Raji (cell line): Measurements from ENCODE around the gene NSUN3.
A peak's percentile ranks its signal among the peaks of the same experiment; 100 is the strongest.

Experiments used
- POLR2A ChIP-seq: IDR thresholded peaks from 2 replicates; pipeline ENCODE4 v1.6.1; 2011; ENCODE audit warnings: low read depth, low read length, control low read depth; ENCODE audit not compliant: insufficient read depth

Gene NSUN3

DNA sequence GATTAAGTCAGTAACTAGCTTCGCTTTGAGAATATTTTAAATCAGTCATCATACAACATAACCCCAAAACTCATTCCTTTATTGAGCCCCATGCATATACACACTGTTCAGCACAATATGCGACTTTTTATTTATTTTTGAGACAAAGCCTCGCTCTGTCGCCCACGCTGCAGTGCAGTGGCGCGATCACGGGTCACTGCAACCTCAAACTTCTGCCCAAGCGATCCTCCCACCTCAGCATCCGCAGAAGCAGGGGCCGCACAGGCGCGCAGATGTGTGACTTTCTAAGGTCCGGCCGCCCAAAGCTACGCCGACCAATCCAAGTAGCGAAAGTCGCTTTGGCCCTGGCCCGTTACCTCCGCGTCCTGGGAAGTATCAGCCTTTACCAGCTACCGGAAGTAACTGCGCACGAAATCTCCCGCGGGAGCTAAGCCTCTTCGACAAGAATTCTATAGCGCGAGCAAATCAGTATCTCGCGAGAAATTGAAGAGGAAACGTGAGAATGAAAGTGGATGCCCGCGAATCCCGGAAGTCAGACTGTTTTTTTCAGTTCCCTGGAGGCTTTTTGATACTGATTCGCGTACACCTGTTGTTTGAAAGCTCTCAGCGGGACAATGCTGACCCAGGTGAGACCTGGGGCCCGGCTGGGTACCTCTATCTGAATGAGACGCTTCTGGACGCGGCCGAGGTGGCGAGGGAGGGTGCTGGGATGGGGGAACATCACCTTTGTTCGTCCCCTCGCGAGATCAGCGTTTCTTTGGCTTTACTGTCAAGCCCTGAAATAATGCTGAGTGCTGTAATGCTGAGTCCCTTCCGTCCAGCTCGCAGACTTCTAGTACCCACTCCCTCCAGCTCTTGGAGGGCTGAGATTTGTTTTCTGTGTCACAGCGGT is at the start of gene NSUN3, which contains the start of gene DHFR2:
TSS of gene NSUN3 (plus strand) at position 549 of the 892 bp plus-strand sequence. CDS start at position 615, 66 bp downstream.
TSS of gene DHFR2 (minus strand) at position 404 of the 892 bp plus-strand sequence. CDS start 1,405 bp downstream, outside the sequence.
- peak; percentile 90 for TF ChIP-seq POLR2A

DNA sequence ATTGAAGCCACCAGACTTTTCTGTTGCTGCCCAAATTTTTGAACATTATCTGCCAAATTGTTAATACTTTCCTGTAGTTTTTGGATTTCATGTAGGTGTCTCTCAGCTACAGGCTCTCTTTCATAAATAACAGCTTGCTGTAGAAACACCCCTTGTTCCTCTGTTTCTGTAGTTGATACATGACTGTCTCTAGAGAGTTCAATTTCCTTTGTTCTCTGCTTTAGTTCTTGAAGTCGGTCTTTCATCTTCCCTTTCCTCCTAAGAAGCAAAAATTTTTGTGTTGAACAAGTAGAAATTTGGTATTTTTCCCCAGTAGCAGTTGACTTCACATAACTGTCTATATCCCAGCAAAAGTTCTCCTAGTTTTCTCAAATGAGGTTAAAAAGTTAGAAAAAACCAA is 47.8 kb upstream of the NSUN3 start:
- TF ChIP-seq POLR2A: no peak

DNA sequence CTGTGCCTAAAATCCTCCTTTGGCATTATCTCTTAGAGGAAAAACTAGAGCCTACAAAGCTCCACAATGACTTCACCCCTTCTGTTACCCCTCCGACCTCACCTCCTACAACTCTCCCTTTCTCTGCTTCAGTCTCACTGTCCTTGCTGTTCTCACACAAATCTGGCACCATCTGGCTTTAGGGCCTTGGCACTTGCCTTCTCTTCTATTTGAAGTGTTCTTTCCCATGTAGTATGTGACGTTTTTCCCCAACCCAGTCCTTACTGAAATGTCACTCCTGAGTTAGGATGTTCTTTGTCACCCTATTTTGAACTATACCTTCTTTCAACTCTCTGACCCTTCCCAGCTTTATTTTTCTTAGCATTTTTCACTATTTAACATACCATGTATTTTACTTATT is 43.2 kb upstream of the NSUN3 start:
- no peak for TF ChIP-seq POLR2A

DNA sequence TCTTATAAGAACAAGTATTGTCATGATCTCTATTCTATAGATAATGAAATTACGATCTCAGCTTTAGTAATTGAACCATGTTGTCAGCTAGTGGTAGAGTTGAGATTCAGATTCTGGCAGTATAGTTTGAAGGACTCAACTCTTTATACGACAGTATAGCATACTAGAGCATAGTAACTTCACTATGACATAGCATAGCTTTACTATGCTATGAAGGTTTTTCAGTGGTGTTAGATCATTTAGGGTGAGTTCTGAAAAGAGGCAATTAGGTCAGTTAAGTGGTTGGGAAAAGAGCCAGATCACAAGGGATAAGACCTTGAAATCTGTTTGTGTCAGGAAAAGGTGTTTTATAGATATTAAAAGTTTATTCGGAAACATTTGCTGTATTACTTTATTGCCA is 42.6 kb upstream of the NSUN3 start:
- TF ChIP-seq POLR2A: no peak

DNA sequence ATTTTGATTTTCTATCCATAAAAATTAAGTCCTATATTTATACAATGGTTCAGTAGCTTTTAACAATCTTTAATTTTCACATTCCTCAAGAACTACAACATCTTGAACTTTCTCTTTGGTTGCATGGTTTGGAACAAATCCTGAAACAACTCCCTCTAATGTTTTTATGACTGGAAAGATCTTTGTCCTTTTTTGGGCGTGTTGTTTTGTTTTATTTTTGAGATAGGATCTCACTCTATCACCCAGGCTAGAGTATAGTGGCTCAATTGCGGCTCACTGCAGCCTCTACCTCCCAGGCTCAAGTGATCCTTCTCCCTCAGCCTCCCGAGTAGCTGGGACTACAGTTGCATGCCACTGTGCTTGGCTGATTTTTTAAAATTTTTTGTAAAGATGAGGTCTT is 38.5 kb upstream of the NSUN3 start:
- TF ChIP-seq POLR2A: no peak

DNA sequence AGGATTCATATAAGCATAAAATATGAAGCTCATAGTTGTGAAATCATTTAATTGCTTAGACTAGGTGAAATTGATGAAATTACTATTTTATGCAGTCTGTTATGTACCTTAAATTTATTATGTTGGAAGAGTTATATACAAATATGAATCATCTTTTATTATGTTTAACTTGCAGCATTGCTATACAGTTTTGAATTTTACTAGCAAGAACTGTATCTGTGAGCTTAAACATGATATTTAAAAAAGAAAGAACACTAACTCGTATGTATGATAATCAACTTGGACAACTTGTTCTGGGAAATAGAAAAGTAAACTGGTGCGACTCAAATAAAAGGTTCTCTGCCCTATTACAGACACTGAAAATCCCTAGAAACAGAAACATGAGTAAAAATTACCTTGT is 36.2 kb upstream of the NSUN3 start:
- no peak for TF ChIP-seq POLR2A

DNA sequence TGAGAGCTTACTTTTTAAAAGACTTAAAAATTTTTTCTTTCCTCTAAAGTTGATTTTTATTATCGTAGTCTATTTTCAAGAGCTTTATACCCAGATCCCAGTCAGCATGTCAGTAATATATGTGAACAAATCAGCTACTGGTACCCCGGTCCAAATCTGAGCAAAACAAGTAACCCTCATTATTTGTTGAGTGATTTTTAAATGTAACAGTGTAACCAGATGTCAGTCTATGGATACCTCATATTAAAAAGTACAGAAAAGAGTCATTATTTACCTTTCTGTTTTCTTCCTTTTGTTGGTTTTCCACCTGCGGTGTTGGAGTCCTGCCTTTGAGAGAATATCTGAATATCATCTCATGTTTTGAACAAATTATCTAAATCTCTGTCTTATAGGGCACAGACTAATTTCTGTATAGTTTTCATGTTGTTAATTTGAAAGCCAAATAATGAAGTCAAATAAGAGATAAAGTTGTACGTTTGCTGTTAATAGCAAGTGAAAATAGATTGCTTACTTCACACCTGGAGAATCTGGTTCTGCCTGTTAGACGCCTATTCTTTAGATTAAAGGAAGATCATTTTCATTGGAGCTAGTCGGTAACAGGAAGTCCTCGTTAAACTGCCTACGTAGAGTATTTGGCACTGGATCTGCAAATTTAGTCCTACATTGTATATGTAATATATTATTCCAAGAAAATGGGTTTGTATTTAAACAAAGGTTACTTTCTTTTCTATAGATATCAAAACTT is 34.6 kb upstream of the NSUN3 start, which contains the start of gene STX19:
TSS of gene STX19 (minus strand) at position 505 of the 745 bp plus-strand sequence. CDS start 13,328 bp downstream, outside the sequence.
- TF ChIP-seq POLR2A: no peak

DNA sequence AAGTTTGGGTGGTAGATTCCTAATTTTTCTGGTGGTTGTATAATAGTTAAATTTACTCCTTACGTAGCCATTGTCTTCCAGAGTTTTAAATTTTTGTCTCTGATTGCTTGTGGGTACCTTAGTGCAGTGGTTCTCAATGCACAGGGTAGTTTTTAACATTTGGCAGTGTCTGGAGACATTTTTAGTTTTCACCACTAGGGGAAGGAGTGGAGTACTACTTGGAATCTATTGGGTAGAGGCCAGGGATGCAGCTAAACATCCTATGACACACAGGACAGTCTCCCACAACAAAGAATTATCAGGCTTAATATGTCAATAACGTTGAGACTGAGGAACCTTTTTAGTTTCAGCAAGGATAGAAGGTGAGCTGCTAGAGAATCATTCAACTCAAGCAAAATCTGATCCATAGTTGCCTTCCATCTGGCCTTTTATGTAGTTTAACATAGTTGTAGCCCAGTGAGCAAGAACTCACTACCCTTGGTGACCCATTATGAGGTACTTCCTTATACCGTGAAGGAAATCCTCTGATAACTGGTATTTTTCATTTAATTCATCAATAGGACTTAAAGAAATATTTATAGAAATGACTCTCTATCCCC is 25.9 kb upstream of the NSUN3 start:
- TF ChIP-seq POLR2A: no peak

DNA sequence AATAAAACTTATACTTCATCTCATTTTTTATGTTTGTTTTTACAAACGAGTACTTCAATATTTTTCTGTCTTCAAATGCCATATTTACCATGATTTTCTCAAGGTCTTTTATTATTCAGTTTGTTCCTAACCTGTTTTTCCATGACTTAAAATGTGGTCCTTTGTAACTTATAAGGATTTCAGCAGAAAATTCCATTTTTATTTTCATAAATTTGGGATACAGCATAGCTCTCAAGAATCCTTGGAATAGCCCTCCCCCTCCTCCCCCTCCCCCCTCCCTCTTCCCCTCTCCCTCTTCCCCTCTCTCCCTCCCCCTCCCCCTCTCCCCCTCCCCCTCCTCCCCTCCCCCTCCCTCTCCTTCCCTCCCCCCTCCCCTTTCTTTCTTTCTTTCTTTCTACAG is 19.6 kb upstream of the NSUN3 start:
- TF ChIP-seq POLR2A: no peak

DNA sequence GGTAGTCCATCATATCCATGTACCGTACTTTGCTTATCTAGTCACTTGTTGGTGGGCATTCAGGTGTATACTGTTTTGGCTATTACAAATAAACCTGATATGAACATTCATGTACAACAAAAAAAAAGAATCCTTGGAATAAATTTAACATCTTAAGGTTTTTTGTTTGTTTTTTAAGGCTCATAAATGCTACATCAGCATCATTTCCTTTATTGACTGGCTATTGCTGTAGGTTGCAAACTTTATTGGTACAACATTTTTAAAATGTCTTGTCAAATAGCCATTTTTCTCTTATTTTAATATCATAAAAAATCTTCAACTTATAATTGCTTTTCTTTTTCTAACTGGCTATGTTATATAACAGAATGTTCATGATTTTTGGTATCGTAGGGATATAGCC is 16.3 kb upstream of the NSUN3 start:
- TF ChIP-seq POLR2A: no peak

DNA sequence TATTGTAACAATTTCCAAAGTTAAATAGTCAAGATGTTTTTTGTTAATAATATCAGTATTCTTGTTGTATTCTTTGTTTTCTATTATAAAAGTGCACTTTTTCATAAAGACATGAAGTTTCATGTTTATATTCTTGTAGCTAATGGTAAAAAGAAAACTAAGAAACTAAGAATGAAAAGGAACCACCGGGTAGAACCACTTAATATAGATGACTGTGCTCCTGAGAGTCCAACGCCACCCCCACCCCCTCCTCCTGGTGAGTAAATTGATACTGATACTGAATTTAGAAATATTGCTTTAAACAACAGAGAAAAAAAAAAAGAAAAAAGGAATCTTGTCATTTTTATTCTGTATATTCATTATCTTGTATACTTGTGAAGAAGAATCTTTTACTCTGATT is 13.6 kb upstream of the NSUN3 start:
- TF ChIP-seq POLR2A: no peak

DNA sequence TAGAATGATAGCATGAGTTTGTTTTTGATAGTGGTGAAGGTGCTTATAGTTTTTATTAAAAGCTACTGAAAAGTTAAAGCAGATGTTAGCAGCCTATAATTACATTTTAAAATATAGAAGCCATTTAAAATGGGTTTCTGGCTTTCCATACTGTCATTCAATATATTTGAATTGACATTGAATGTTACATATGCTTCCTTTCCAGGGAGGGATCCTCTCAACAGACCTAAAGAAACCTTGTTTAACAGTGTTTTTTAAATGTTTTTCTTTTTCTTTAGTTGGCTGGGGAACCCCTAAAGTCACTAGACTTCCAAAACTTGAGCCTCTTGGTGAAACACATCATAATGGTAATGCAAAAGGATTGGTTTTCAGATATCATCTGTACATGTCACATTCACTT is 12.3 kb upstream of the NSUN3 start:
- TF ChIP-seq POLR2A: no peak

DNA sequence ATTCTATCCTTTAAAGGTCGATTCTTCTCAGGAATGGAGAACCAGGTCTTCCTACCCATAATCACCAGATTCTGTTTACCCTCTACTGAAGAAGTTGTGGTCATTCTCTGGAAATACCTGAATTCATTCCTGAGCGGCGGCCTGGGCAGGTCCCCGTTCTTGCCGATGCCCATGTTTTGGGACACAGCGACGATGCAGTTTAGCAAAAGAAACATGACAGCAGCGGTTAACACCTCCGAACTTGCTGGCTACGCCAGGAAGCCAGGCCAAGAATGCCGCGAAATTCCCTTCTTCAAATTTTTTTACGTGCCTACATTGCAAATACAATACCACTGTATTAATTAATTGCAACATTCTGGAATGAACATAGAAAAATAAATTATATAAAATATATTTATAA is 1.6 kb upstream of the NSUN3 start:
- TF ChIP-seq POLR2A: no peak

DNA sequence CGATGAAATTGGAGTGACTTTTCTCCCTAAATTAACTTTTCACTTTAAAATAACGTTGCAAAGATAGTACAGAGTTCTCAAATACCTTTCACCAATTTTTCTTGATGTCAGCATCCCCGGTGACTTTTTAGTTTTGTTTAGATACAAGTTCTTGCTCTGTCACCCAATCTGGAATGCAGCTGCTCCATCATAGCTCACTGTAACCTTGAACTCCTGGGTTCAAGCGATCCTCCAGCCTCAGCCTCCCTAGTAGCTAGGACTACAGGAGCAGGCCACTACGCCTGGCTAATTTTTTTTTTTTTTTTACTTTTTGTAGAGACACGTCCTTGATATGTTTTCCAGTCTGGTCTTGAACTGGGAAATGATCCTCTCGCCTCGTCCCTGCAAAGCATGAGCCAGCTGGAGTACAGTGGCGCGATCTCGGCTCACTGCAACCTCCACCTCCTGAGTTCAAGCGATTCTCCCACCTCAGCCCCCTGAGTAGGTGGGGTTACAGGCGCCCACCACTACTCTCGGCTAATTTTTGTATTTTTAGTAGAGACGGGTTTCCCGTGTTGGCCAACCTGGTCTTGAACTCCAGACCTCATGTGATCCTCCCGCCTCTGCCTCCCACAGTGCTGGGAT is 747 bp downstream of the NSUN3 start:
- no peak for TF ChIP-seq POLR2A

DNA sequence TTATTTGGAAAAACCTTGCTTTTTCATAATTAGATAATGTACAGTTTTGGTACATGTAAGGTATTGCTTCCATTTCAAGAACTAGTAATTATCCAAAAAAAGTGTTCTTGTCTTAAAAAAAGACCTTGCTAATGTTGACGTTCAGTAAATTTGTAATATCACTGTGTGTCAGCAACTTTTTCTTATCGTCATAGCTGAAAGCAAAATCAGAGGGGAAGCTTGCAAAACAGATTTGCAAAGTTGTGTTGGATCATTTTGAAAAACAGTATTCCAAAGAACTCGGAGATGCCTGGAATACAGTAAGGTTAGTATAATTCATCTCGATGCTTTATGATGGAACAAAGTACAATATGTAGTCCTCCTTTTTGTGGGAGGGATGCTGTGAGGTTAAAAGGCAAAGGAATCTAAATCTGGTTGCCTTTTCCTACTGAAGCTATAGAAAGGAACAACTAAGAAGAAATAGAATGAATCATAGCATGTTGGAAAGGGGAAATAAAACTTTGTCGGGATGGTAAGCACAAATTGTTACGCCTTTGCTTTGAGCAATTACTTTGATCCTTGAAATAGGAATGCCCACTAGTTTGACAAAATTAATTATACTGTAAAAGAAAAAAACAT is 1.5 kb downstream of the NSUN3 start:
- TF ChIP-seq POLR2A: no peak
